ENCODE data around the gene FAM43A. TPM values are rescaled to one million over a fixed set of nuclear protein-coding genes. Genes with fewer than 3 reads are reported as not detected.

FAM43A gene
- total RNA-seq, 4 donors from 2014 or later, result 24.5 to 42.8 (median 32.5) TPM

DNA sequence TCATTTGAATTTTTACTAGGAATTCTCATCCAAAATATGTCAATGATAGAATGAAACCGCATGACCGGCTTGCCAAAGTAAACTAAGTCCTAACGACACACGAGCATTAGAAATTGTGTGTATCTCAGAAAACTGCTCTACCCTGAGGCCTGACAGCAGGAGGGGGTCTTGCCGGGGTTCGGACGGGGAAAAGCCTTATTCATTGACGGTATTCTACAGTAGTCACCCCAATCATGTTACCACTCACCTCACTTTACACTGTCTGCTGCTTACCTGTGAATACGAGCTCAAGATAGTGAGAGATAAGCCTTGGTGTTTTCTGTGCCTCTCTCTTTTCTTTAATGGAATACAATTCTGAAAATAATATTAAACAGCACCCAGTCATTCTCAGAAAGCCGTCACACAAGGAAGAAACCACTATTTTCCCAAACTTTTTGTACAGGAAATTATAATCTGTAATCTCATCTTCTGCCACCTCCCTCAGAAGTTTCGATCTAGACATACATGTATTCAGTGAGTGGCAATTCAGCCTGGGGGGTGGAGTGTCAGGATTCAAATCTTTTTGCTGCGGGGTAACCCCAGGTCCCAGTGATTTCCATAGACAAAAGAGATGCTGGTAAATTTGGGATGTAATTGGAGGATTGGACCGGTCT lies 492 bp upstream of the FAM43A start:
- intact Hi-C loops (cut with DNase I), result loop anchor here (2.0 to 10.0 kb wide), 4 partner anchors 87 to 840 kb away; no protein-coding TSS in a partner anchor
- TF ChIP-seq EP300 (IDR thresholded peaks at IDR 0.05), result no peak
- no peak for TF ChIP-seq POLR2A (IDR thresholded peaks at IDR 0.05; ENCODE audit: low read depth)
- TF ChIP-seq POLR2AphosphoS5 (IDR thresholded peaks at IDR 0.05), result no peak
- TF ChIP-seq, protein P1, sequence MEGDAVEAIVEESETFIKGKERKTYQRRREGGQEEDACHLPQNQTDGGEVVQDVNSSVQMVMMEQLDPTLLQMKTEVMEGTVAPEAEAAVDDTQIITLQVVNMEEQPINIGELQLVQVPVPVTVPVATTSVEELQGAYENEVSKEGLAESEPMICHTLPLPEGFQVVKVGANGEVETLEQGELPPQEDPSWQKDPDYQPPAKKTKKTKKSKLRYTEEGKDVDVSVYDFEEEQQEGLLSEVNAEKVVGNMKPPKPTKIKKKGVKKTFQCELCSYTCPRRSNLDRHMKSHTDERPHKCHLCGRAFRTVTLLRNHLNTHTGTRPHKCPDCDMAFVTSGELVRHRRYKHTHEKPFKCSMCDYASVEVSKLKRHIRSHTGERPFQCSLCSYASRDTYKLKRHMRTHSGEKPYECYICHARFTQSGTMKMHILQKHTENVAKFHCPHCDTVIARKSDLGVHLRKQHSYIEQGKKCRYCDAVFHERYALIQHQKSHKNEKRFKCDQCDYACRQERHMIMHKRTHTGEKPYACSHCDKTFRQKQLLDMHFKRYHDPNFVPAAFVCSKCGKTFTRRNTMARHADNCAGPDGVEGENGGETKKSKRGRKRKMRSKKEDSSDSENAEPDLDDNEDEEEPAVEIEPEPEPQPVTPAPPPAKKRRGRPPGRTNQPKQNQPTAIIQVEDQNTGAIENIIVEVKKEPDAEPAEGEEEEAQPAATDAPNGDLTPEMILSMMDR (IDR thresholded peaks at IDR 0.05), result no peak
- Histone ChIP-seq H3K9me3 (no peaks in the 10 kb centered on the region), H3K27ac (replicated peaks in 1 of 4) (peak overlapping the region; percentile 83 to 88 (median 84)), H3K36me3 (no peaks in the 10 kb centered on the region), H3K4me1 (peaks cover 35 to 57% (median 51%) of the 10 kb centered on the region in 4 donors), H3K4me3 (peak overlapping the region; percentile 73 to 82 (median 82)), H3K27me3 (no peaks in the 10 kb centered on the region)
- DNase-seq (ENCODE audit: extremely low spot score), result no peak
- WGBS, result 58% methylated on average over 13 of the region's 13 CpGs

DNA sequence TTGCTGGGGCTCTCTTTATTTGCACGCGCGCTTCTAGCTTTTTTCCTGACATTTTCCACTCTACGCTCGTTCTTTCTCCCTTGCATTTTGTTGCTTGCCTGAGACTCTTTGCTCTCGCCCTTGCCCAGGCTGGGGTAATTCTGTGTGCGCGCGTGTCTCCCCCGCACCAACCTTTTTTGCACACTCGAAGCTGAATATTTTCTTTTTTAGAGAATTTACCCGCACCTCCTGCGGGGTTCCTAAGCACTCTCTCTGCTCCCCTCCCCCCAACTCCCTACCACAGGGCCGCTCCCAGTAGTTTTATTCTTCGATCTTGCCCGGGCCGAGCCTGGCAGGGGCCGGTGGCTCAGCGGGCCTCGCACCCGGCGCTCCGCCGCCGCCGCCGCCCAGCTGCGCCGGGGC lies 732 bp downstream of the FAM43A start:
- Histone ChIP-seq H3K27ac (replicated peaks in 1 of 4) (peak overlapping the region; percentile 83 to 88 (median 84)), H3K27me3 (no peaks in the 10 kb centered on the region), H3K4me3 (peak overlapping the region; percentile 73 to 82 (median 82)), H3K9me3 (no peaks in the 10 kb centered on the region), H3K4me1 (peaks cover 37 to 70% (median 57%) of the 10 kb centered on the region in 4 donors), H3K36me3 (no peaks in the 10 kb centered on the region)
- TF ChIP-seq POLR2A (IDR thresholded peaks at IDR 0.05; ENCODE audit: low read depth) (no peak), POLR2AphosphoS5 (IDR thresholded peaks at IDR 0.05) (no peak), EP300 (IDR thresholded peaks at IDR 0.05) (no peak)
- intact Hi-C loops (cut with DNase I), result loop anchor here (5.0 to 10.0 kb wide), 3 partner anchors 86 to 838 kb away; no protein-coding TSS in a partner anchor
- WGBS, result 0% methylated on average over 29 of the region's 29 CpGs
- DNase-seq (ENCODE audit: extremely low spot score), result no peak

DNA sequence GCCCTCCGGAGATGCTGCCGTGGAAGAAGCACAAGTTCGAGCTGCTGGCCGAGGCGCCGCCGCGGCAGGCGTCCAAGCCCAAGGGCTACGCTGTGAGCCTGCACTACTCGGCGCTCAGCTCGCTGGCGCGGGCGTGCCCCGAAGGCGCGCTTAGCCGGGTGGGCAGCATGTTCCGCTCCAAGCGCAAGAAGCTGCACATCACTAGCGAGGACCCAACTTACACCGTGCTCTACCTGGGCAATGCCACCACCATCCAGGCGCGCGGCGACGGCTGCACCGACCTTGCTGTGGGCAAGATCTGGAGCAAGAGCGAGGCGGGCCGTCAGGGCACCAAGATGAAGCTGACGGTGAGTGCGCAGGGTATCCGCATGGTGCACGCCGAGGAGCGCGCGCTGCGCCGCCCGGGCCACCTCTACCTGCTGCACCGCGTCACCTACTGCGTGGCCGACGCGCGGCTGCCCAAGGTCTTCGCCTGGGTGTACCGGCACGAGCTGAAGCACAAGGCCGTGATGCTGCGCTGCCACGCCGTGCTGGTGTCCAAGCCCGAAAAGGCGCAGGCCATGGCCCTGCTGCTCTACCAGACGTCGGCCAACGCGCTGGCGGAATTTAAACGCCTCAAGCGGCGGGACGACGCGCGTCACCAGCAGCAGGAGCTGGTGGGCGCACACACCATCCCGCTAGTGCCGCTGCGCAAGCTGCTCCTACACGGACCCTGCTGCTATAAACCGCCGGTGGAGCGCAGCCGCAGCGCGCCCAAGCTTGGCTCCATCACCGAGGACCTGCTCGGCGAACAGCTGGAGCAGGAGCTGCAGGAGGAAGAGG lies 1.3 kb downstream of the FAM43A start:
- 2% methylated on average over 13 of the region's 86 CpGs for WGBS
- no peak for TF ChIP-seq POLR2AphosphoS5 (IDR thresholded peaks at IDR 0.05)
- TF ChIP-seq, protein P1 (IDR thresholded peaks at IDR 0.05), result no peak
- no peak for TF ChIP-seq EP300 (IDR thresholded peaks at IDR 0.05)
- no peak for TF ChIP-seq POLR2A (IDR thresholded peaks at IDR 0.05; ENCODE audit: low read depth)
- peaks cover 37 to 76% (median 62%) of the 10 kb centered on the region in 4 donors for H3K4me1 ChIP-seq

DNA sequence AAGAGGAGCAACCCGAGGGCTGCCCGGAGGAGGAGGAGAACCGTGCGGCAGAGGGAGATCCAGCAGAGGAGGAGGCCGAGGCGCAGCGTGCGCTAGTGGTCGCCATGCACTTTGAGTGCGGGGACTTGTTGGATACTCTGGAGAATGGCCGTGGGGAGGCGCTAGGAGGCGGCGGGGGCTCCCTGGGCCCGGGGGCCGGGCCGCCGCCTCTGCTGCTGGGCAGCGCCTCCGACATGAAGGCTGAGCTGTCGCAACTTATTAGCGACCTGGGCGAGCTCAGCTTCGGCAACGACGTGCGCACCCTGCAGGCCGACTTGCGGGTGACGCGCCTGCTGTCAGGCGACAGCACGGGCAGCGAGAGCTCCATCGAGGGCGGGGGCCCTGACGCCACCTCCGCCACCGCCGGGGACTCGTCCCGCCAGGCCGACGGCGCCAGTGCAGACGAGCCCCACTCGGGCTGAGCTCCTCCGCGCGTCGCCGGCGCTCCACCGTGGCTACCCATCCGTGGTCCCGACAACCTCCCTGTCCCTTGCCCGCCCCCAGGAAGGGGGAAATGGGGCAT lies 2.0 kb downstream of the FAM43A start:
- H3K9me3 ChIP-seq, result no peaks in the 10 kb centered on the region
- no peak for DNase-seq (ENCODE audit: extremely low spot score)
- intact Hi-C loops (cut with DNase I), result loop anchor here (5.0 to 10.0 kb wide), 3 partner anchors 85 to 837 kb away; no protein-coding TSS in a partner anchor
- no peaks in the 10 kb centered on the region for H3K36me3 ChIP-seq
- 19% methylated on average over 27 of the region's 57 CpGs for WGBS
- TF ChIP-seq POLR2A (IDR thresholded peaks at IDR 0.05; ENCODE audit: low read depth) (no peak), EP300 (IDR thresholded peaks at IDR 0.05) (no peak), POLR2AphosphoS5 (IDR thresholded peaks at IDR 0.05) (peak; percentile 56 to 72)
- TF ChIP-seq, protein P1 (IDR thresholded peaks at IDR 0.05), result peak; percentile 23 to 43 (median 42)
- H3K4me3 ChIP-seq, result peak overlapping the region; percentile 73 to 82 (median 82)
- peaks cover 37 to 73% (median 58%) of the 10 kb centered on the region in 4 donors for H3K4me1 ChIP-seq
- peak overlapping the region; percentile 83 to 88 (median 84) for H3K27ac ChIP-seq (replicated peaks in 1 of 4)
- no peaks in the 10 kb centered on the region for H3K27me3 ChIP-seq

More for the DNA sequence above, 1.3 kb downstream of the FAM43A start:
- intact Hi-C loops (cut with DNase I), result loop anchor here (5.0 to 10.0 kb wide), 3 partner anchors 85 to 838 kb away; no protein-coding TSS in a partner anchor
- Histone ChIP-seq H3K27me3 (no peaks in the 10 kb centered on the region), H3K4me3 (peak overlapping the region; percentile 73 to 82 (median 82)), H3K9me3 (no peaks in the 10 kb centered on the region), H3K27ac (replicated peaks in 1 of 4) (peak overlapping the region; percentile 83 to 88 (median 84)), H3K36me3 (no peaks in the 10 kb centered on the region)
- no peak for DNase-seq (ENCODE audit: extremely low spot score)
